ENCODE results near the gene WDTC1. TPM values are rescaled to one million over a fixed set of nuclear protein-coding genes. Genes with fewer than 3 reads are reported as not detected.
A peak's percentile ranks its signal among the peaks of the same experiment; 100 is the strongest.
"Not testable (repeated sequence)": the region's sequence is repeated elsewhere in the genome, so short reads cannot be mapped to it uniquely, and the experiment has no call there.

Gene WDTC1
- polyA plus RNA-seq, 2 of the 4 experiments (the other 2 are of a cell fraction): 3.8 to 6.9 TPM

DNA sequence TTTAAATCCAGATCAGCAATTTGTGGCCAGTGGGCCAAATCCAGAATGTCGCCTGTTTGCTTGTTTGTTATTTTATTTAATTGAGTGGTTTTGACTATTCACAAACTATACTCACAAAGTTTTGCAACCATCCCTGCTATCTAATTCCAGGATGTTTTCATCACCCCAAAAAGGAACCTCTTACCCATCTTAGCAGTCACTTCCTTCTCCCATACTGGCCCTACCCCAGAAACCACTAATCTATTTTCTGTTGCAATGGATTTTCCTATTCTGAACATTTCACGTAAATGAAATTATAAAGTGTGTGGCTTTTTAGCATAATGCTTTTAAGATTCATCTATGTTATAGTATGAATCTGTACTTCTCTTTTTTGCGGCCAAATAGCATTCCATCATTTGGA, 41.3 kb downstream of the WDTC1 start:
- ChIA-PET CTCF (no interaction called here), POLR2A (no interaction called here)
- no peak for FAIRE-seq
- H3K4me3 ChIP-seq: no peak overlapping the region
- WGBS (ENCODE audit: missing lambda C conversion rate): 63% methylated on average over 3 of the region's 3 CpGs
- H3K27ac ChIP-seq: no peak overlapping the region
- ATAC-seq: no peak
- TF ChIP-seq SREBF2 (IDR thresholded peaks at IDR 0.05) (no peak), PBX3 (IDR thresholded peaks at IDR 0.05) (no peak), USF2 (IDR thresholded peaks at IDR 0.05) (no peak)
- TF ChIP-seq, protein P1, sequence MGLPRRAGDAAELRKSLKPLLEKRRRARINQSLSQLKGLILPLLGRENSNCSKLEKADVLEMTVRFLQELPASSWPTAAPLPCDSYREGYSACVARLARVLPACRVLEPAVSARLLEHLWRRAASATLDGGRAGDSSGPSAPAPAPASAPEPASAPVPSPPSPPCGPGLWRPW (IDR thresholded peaks at IDR 0.05): no peak
- DNase-seq (ENCODE audit: low read depth in 1 of 2, low spot score in 1 of 2): no peak
- H3K4me1 ChIP-seq: no peaks in the 10 kb centered on the region
- no peak overlapping the region for H3K4me2 ChIP-seq
- no peaks in the 10 kb centered on the region for H3K9me3 ChIP-seq

DNA sequence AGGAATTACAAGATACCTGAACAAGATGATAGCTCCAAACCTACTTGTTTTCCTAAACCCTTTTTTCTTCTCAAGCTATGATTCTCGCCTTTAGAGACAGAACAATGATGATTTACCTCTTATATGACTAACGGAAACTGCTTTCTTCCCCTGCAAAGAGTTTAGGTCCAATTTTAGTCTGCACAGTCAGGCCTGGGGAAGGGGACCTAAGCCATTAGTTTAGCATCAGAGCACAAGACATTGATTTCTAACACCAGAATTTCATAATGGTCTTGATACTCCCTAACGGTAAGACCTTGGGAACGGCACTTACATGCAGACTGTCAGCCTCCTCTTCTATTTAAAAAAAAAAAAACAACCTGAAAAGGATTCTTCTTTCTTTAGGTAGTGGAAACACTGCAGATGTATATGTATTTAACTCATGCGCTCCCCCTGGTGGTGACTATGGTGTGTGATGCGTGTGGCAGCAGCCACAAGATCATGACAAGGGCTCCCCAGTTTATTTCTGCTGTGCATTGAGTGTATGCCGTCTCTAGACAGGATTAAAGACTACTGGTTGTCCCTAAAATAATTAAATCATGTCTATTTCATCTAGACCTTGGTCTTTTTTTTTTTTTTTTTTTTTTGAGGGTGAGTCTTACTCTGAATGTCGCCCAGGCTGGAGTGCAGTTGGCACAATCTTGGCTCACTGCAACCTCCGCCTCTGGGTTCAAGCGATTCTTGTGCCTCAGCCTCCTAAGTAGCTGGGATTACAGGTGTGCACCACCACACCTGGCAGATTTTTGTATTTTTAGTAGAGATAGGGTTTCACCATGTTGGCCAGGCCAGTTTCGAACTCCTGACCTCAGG, 50.2 kb downstream of the WDTC1 start:
- peak; percentile 73 to 84 for DNase-seq (ENCODE audit: low read depth in 1 of 2, low spot score in 1 of 2)
- WGBS (ENCODE audit: missing lambda C conversion rate): 33% methylated on average over 11 of the region's 11 CpGs
- FAIRE-seq: no peak
- ChIA-PET POLR2A (no interaction called here), CTCF (interaction anchor here (0.6 to 9.1 kb wide), 46 partner anchors 11 to 322 kb away, joined by 3 to 174 read pairs (median 4); partner anchors contain the start of genes SLC9A1 and WDTC1)
- no peaks in the 10 kb centered on the region for H3K9me3 ChIP-seq
- ATAC-seq: peak; percentile 93 to 95
- H3K4me3 ChIP-seq: no peak overlapping the region
- H3K4me2 ChIP-seq: no peak overlapping the region
- H3K27ac ChIP-seq: no peak overlapping the region
- TF ChIP-seq, protein P2, sequence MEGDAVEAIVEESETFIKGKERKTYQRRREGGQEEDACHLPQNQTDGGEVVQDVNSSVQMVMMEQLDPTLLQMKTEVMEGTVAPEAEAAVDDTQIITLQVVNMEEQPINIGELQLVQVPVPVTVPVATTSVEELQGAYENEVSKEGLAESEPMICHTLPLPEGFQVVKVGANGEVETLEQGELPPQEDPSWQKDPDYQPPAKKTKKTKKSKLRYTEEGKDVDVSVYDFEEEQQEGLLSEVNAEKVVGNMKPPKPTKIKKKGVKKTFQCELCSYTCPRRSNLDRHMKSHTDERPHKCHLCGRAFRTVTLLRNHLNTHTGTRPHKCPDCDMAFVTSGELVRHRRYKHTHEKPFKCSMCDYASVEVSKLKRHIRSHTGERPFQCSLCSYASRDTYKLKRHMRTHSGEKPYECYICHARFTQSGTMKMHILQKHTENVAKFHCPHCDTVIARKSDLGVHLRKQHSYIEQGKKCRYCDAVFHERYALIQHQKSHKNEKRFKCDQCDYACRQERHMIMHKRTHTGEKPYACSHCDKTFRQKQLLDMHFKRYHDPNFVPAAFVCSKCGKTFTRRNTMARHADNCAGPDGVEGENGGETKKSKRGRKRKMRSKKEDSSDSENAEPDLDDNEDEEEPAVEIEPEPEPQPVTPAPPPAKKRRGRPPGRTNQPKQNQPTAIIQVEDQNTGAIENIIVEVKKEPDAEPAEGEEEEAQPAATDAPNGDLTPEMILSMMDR (IDR thresholded peaks at IDR 0.05): peak; percentile 78
- TF ChIP-seq RAD21 (conservative IDR thresholded peaks at IDR 0.05 in 1 of 2, IDR thresholded peaks at IDR 0.05 in 1 of 2): peak; percentile 73 to 76
- TF ChIP-seq ZFP36 (IDR thresholded peaks at IDR 0.05; ENCODE audit: borderline replicate concordance, partially characterized antibody): no peak
- TF ChIP-seq HOXB13 (CRISPR knock-in tag; IDR thresholded peaks at IDR 0.05; ENCODE audit: low read depth): no peak
- peak; percentile 90 for TF ChIP-seq SMC3 (IDR thresholded peaks at IDR 0.05)
- no peak for TF ChIP-seq USF2 (IDR thresholded peaks at IDR 0.05)
- no peak for TF ChIP-seq KDM5A (IDR thresholded peaks at IDR 0.05)
- TF ChIP-seq GATA3 (IDR thresholded peaks at IDR 0.05; ENCODE audit: borderline replicate concordance): no peak
- H3K4me1 ChIP-seq: no peaks in the 10 kb centered on the region

- DNase-seq (ENCODE audit: low read depth in 1 of 2, low spot score in 1 of 2): no peak
- TF ChIP-seq HOXB5 (CRISPR knock-in tag; IDR thresholded peaks at IDR 0.05) (no peak), USF2 (IDR thresholded peaks at IDR 0.05) (no peak), ESRRA (IDR thresholded peaks at IDR 0.05; ENCODE audit: borderline replicate concordance, low read length) (no peak), GATA3 (IDR thresholded peaks at IDR 0.05; ENCODE audit: borderline replicate concordance) (no peak), PBX3 (IDR thresholded peaks at IDR 0.05) (no peak), RAD21 (conservative IDR thresholded peaks at IDR 0.05 in 1 of 2, IDR thresholded peaks at IDR 0.05 in 1 of 2) (no peak), PHF8 (IDR thresholded peaks at IDR 0.05; ENCODE audit: borderline replicate concordance, low read depth) (no peak), JUNB (IDR thresholded peaks at IDR 0.05) (no peak), ZFP36 (IDR thresholded peaks at IDR 0.05; ENCODE audit: borderline replicate concordance, partially characterized antibody) (no peak), POLR2AphosphoS2 (conservative IDR thresholded peaks at IDR 0.05; ENCODE audit: low read length) (no peak), HEYL (CRISPR knock-in tag; IDR thresholded peaks at IDR 0.05) (no peak)
- TF ChIP-seq, protein P1 (IDR thresholded peaks at IDR 0.05): no peak
- ATAC-seq: no peak
- POLR2A ChIA-PET: no interaction called here
- no peak for FAIRE-seq
- Histone ChIP-seq H3K4me2 (no peak overlapping the region), H3K9me3 (no peaks in the 10 kb centered on the region), H3K4me1 (no peaks in the 10 kb centered on the region), H3K27ac (no peak overlapping the region), H3K4me3 (no peak overlapping the region)
- CTCF ChIA-PET: interaction anchor here (0.6 to 9.1 kb wide), 17 partner anchors 10 to 246 kb away, joined by 3 to 174 read pairs (median 4); partner anchors contain the start of gene WDTC1
- 56% methylated on average over 2 of the region's 2 CpGs for WGBS (ENCODE audit: missing lambda C conversion rate)
Measured at GRCh38 chr1:27285274-27285660, 50.8 kb downstream of the WDTC1 start.

DNA sequence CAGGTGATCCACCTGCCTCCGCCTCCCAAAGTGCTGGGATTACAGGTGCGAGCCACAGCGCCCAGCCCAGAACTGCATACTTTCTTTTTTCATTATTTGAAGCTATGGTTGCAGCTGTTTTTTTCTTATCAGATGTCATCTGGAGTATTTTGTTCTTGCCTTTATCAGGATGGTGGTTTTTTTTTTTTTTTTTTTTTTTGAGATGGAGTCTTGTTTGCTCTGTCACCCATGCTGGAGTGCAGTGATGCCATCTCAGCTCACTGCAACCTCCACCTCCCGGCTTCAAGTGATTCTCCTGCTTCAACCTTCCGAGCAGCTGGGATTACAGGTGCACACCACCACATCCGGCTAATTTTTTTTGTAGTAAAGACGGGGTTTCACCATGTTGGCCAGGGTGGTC, 51.4 kb downstream of the WDTC1 start:
- POLR2A ChIA-PET; H3K4me3 ChIP-seq; H3K4me1 ChIP-seq; H3K4me2 ChIP-seq; H3K9me3 ChIP-seq; FAIRE-seq; ATAC-seq; DNase-seq (ENCODE audit: low read depth in 1 of 2, low spot score in 1 of 2); H3K27ac ChIP-seq: not testable (repeated sequence)
- CTCF ChIA-PET: interaction anchor here (0.7 to 9.1 kb wide), 11 partner anchors 10 to 240 kb away, joined by 3 to 174 read pairs (median 4); no protein-coding TSS in a partner anchor
- 83% methylated on average over 7 of the region's 7 CpGs for WGBS (ENCODE audit: missing lambda C conversion rate)

Measured in A549 (cell line).